Heart left ventricle (tissue), 16 donors: ENCODE results near the gene SLC29A2. TPM values are rescaled to one million over a fixed set of nuclear protein-coding genes. Genes with fewer than 3 reads are reported as not detected.

ENCODE experiments used
- ATAC-seq, 4 donors: fragments of 200-7000 bp; cut with Tn5 transposase; one replicate each; pipeline ENCODE4 v1.9.1; 2020 to 2022; ENCODE audit warnings: moderate library complexity in 4 of 4, mild to moderate bottlenecking in 3 of 4, moderate number of reproducible peaks in 1 of 4
- DNase-seq, 5 donors: peaks; one replicate each; pipeline ENCODE4 v3.0.0-alpha.2; 2020
- H3K27ac ChIP-seq, 12 donors: fragments of 200-600 bp; sonication (generic) in 4 of 12; one replicate each; pipeline versions ENCODE4 v1.5.0 to v1.8.0; 2016 to 2022; ENCODE audit warnings: mild to moderate bottlenecking in 2 of 12
- H3K27me3 ChIP-seq, 9 donors: fragments of 200-600 bp; sonication (generic) in 2 of 9; one replicate each; pipeline versions ENCODE4 v1.5.1 to v1.8.0; 2016 to 2022; ENCODE audit warnings: mild to moderate bottlenecking in 3 of 9
- H3K36me3 ChIP-seq, 9 donors: fragments of 200-600 bp; sonication (generic) in 2 of 9; one replicate each; pipeline versions ENCODE4 v1.5.0 to v1.8.0; 2018 to 2022; ENCODE audit warnings: mild to moderate bottlenecking in 2 of 9
- H3K4me1 ChIP-seq, 12 donors: fragments of 200-600 bp; sonication (generic) in 4 of 12; one replicate each; pipeline versions ENCODE4 v1.5.0 to v1.8.0; 2016 to 2022; ENCODE audit warnings: mild to moderate bottlenecking in 3 of 12
- H3K4me3 ChIP-seq, 12 donors: fragments of 200-600 bp; sonication (generic) in 4 of 12; one replicate each; pipeline versions ENCODE4 v1.5.0 to v1.8.0; 2017 to 2022; ENCODE audit warnings: mild to moderate bottlenecking in 9 of 12, moderate library complexity in 4 of 12
- H3K9me3 ChIP-seq, 12 donors: fragments of 200-600 bp; sonication (generic) in 4 of 12; one replicate each; pipeline versions ENCODE4 v1.5.0 to v1.8.0; 2016 to 2022; ENCODE audit warnings: mild to moderate bottlenecking in 1 of 12
- CTCF ChIP-seq, 12 donors: fragments of 200-600 bp; sonication (generic) in 4 of 12; IDR thresholded peaks; one replicate each; pipeline versions ENCODE4 v1.5.0 to v1.8.0; 2018 to 2022; ENCODE audit warnings: antibody characterized with exemption in 12 of 12, mild to moderate bottlenecking in 5 of 12
- POLR2A ChIP-seq, 2 donors: fragments of 450-650 bp; IDR thresholded peaks; one replicate each; pipeline ENCODE4 v1.6.1; 2017; ENCODE audit warnings: antibody characterized with exemption in 2 of 2, mild to moderate bottlenecking in 2 of 2, moderate library complexity in 2 of 2
- WGBS, 4 donors: extraction: QIAGEN DNeasy Blood & Tissue Kit in 2 of 4; methylation state at CpG; one replicate each; pipeline versions ENCODE4 v1.1.5 to v1.1.7; 2013 to 2018; 5-methylcytosine and 5-hydroxymethylcytosine counted together
- intact Hi-C, 10 donors: fragments of 100-400 bp; cut with DNase I; formaldehyde crosslinking; loops; one replicate each; pipeline versions ENCODE4 v1.11.1 to v1.14.2; 2022
- polyA plus RNA-seq, 2 donors: library from polyadenylated mRNA; stranded (reverse); fragments of 200-250 nt; gene quantifications; one replicate each; pipeline ENCODE4 v1.2.3, GENCODE V29; 2013
- total RNA-seq, 9 donors: library from RNA; depleted of rRNA in 2 of 9; stranded (reverse); fragments of >200 nt in 2 of 9; fragmentation: NEBNext Ultra II Directional in 3 of 9; extraction: Animal tissue kit (Norgen Biotek cat#: 25700) in 3 of 9; gene quantifications; one replicate each; pipeline versions ENCODE4 v1.1.0 to v1.2.4, GENCODE V29; 2016 to 2023
- donor health status: ischemic (EF 13 %, LVEDD 7.1; RV severe dilation, severe dysfunction).
- donor health status: healthy with polysubstance abuse.
- donor health status: DM: no; HTN: yes; CAD: no.
- donor health status: DM: no; HTN: no; CAD: no.
- donor health status: ischemic (EF 25% LVEDD 6.9; RV normal size, moderate dysfunction).
- donor health status: ischemic (EF 25% LVEDD 5.7; RV mildly dilated, moderate dysfunction).
- donor health status: healthy.
- donor health status: DM: yes; HTN: yes; CAD: no.
- donor health status: ischemic (EF 35%, LVEDD 5.7; RV mildly dilated, moderate dysfunction).
- donor health status: nonischemic (EF 11% LVEDD 7.7; RV severe dilation, severe dysfunction).
- donor health status: DM: yes; HTN: yes; CAD: no.
- donor health status: PGD.
- donor health status: ischemic (EF 29% LVEDD 5.4; RV normal size, mild dysfunction).
- donor health status: nonischemic (EF 23%, LVEDD 6.1; RV moderate dilation, normal function).

SLC29A2 gene
- total and polyA plus RNA-seq, 11 donors: 6.8 to 30.9 (median 13.1) TPM

DNA sequence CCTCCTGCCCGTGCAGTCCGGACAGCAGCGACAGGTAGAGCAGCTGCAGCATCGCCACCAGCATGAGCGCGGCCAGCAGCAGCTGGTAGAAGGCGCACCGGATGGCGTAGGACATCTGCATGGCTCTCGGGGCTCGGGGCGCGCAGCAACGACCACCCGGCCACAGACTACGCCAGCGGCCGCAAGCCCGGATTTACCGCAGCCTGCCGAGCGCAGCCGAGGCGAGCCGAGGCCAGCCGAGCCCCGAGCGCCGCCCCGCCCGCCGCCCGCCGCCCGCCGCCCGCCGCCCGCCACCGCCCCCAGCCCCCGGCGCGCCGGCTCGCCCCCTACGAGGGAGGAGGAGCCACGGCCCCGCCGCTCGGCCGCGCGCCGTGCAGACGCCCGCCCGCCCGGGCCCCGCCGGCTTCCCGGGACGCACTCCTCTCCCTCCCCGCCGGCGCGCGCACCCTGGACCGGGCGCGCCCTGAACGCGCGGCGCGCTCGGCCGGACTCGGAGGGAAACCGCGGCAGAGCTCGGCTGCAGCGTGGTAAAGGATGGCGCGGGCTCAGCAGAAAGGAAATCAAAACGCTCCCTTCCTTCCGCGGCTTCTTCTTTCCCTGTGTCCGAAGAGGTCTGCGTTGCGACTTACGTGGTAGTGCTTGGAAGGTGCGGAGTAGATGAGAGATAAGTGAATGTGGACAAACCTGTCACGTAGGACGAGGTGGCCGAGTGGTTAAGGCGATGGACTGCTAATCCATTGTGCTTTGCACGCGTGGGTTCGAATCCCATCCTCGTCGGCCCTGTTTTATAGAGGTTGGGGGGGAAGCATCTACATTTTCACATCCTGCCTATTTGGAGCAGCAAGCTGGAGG, 23.9 kb downstream of the SLC29A2 start, which contains the start of gene B4GAT1:
Gene B4GAT1 (minus strand): TSS at position 205 of the 852 bp plus-strand sequence. CDS start 84 bp downstream, at position 121.
- ATAC-seq (peak; percentile 38 to 83 (median 72)), DNase-seq (peak; percentile 79 to 88 (median 82))
- WGBS, 4 donors: 0 to 1% (median 1%) methylated on average over 18 to 101 of the region's 101 CpGs
- Histone ChIP-seq H3K9me3 (no peaks in the 10 kb centered on the region), H3K27ac (peak within 1 kb of the TSS; percentile 68 to 94 (median 90)), H3K4me3 (peak within 1 kb of the TSS; percentile 61 to 99 (median 90)), H3K27me3 (no peaks in the 10 kb centered on the region), H3K4me1 (peaks cover 4 to 47% (median 34%) of the 10 kb centered on the region in 12 donors), H3K36me3 (peaks cover 0 to under 1% (median 0%) of the 10 kb centered on the region in 9 donors)
- intact Hi-C loops: loop anchor here in 5 of 10 donors (5.0 to 10.0 kb wide), 3 partner anchors 35 to 483 kb away; partner anchors contain the start of gene MUS81 (in 1 of the 5)
- no peak for TF ChIP-seq POLR2A (IDR thresholded peaks at IDR 0.05)
- no peak for TF ChIP-seq CTCF (IDR thresholded peaks at IDR 0.05)

- Histone ChIP-seq H3K4me3 (peak overlapping the region; percentile 61 to 99 (median 90)), H3K27me3 (no peaks in the 10 kb centered on the region), H3K27ac (peak overlapping the region; percentile 59 to 94 (median 90)), H3K4me1 (peaks cover 4 to 47% (median 34%) of the 10 kb centered on the region in 12 donors), H3K36me3 (peaks cover 0 to 10% (median 3%) of the 10 kb centered on the region in 9 donors), H3K9me3 (no peaks in the 10 kb centered on the region)
- intact Hi-C loops: loop anchor here in 5 of 10 donors (5.0 to 10.0 kb wide), 3 partner anchors 34 to 482 kb away; partner anchors contain the start of gene MUS81 (in 1 of the 5)
- 31 to 45% (median 35%) methylated on average over 23 to 68 of the region's 68 CpGs for WGBS, 4 donors
- ATAC-seq (peak in 2 of 4 donors; percentile 2 to 8), DNase-seq (peak in 2 of 5 donors; percentile 38 to 52)
- TF ChIP-seq POLR2A (IDR thresholded peaks at IDR 0.05) (no peak), CTCF (IDR thresholded peaks at IDR 0.05) (no peak)
These were observed 24.8 kb downstream of the SLC29A2 start for GRCh38 chr11:66346476-66347424.

DNA sequence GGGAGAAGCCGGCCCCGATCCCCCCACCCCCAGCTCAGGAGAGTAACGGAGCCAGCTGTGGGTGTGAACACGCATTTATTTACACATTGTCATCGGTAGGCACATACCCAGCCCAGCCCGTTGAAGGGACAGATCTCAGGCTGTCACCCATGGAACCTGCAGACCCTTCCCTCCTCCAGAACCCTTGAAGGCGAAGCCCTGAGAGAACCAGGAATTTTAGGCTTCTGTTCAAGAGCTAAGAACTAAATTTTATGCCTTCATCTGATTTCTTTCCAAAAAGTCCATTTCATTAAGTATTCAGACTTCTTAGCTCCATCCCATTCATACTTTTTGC, 26.3 kb downstream of the SLC29A2 start:
- Histone ChIP-seq H3K4me3 (peak overlapping the region in 11 of 12 donors; percentile 84 to 100 (median 95)), H3K27me3 (no peaks in the 10 kb centered on the region), H3K27ac (peak overlapping the region in 11 of 12 donors; percentile 41 to 87 (median 80)), H3K9me3 (no peaks in the 10 kb centered on the region), H3K4me1 (peaks cover 4 to 47% (median 34%) of the 10 kb centered on the region in 12 donors), H3K36me3 (peaks cover 0 to 24% (median 16%) of the 10 kb centered on the region in 9 donors)
- TF ChIP-seq CTCF (IDR thresholded peaks at IDR 0.05) (no peak), POLR2A (IDR thresholded peaks at IDR 0.05) (no peak)
- ATAC-seq (peak in 3 of 4 donors; percentile 3 to 28 (median 20)), DNase-seq (no peak)
- WGBS, 4 donors: 0 to 8% (median 3%) methylated on average over 3 to 7 of the region's 7 CpGs
- intact Hi-C loops: loop anchor here in 5 of 10 donors (1.0 to 10.0 kb wide), 4 partner anchors 26 to 480 kb away; partner anchors contain the start of genes MUS81 (in 1 of the 5) and SLC29A2 (in 1 of the 5)
